ENCODE results near the gene CMSS1. TPM values are rescaled to one million over a fixed set of nuclear protein-coding genes. Genes with fewer than 3 reads are reported as not detected.
A peak's percentile ranks its signal among the peaks of the same experiment; 100 is the strongest.

Gene CMSS1
- total and polyA plus RNA-seq, 8 donors, result 2.7 to 33.3 (median 22.1) TPM

DNA sequence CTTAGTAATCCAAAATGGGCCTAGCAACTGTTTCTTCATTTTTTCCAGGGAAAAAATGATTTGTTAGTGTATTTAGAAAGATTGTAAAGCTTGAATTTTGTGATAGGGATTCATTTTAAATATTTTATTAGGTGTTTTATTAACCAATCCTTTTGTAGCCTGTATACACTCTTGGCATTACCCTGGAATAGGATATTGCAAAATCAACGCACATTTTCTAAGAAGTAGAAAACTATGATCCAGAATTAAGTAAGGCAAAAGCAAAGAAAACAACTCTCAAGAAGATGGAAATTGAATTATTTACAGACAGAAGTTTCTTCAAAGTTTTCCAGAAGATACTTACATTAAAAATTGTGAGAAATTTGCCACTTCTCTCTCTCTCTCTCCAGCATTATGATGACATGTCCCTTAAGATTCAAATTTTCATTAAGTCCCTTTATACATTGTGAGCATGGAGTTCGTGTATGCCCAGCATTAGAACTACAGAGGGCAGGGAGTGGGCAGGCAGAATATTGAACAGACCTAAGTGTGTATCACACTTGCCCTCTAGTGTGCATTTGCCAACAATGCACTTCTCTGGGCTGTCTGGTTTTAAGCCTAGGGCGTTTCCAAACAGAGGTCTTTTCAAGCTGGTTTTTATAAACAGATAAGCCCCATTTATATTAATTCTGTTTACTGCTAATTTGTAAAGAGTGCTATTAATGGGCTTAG is 28.5 kb upstream of the CMSS1 start:
- no peaks in the 10 kb centered on the region for H3K9me3 ChIP-seq
- TF ChIP-seq, protein P1, sequence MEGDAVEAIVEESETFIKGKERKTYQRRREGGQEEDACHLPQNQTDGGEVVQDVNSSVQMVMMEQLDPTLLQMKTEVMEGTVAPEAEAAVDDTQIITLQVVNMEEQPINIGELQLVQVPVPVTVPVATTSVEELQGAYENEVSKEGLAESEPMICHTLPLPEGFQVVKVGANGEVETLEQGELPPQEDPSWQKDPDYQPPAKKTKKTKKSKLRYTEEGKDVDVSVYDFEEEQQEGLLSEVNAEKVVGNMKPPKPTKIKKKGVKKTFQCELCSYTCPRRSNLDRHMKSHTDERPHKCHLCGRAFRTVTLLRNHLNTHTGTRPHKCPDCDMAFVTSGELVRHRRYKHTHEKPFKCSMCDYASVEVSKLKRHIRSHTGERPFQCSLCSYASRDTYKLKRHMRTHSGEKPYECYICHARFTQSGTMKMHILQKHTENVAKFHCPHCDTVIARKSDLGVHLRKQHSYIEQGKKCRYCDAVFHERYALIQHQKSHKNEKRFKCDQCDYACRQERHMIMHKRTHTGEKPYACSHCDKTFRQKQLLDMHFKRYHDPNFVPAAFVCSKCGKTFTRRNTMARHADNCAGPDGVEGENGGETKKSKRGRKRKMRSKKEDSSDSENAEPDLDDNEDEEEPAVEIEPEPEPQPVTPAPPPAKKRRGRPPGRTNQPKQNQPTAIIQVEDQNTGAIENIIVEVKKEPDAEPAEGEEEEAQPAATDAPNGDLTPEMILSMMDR (IDR thresholded peaks at IDR 0.05), result peak in 5 of 7 experiments; percentile 28 to 46 (median 34)
- TF ChIP-seq POLR2A (IDR thresholded peaks at IDR 0.05) (no peak), EP300 (IDR thresholded peaks at IDR 0.05) (no peak)
- no peaks in the 10 kb centered on the region for H3K36me3 ChIP-seq
- no peaks in the 10 kb centered on the region for H3K27me3 ChIP-seq
- H3K4me1 ChIP-seq, result peaks cover 0 to 4% (median 0%) of the 10 kb centered on the region in 4 donors
- intact Hi-C loops (cut with DNase I; ENCODE audit: low total_unique reads), result no loop called here
- no peak overlapping the region for H3K4me3 ChIP-seq
- 16 to 22% (median 20%) methylated on average over 3 of the region's 3 CpGs for WGBS, 5 donors
- H3K27ac ChIP-seq, result no peak overlapping the region
- peak in 1 of 2 donors; percentile 72 for DNase-seq

DNA sequence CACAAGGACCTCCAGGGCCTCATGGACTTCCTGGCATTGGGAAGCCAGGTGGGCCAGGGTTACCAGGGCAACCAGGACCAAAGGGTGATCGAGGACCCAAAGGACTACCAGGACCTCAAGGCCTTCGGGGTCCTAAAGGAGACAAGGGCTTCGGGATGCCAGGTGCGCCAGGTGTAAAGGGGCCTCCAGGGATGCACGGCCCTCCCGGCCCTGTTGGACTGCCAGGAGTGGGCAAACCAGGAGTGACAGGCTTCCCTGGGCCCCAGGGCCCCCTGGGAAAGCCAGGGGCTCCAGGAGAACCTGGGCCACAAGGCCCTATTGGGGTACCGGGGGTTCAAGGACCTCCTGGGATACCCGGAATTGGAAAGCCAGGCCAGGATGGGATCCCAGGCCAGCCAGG is 23.2 kb upstream of the CMSS1 start:
- intact Hi-C loops (cut with DNase I; ENCODE audit: low total_unique reads), result no loop called here
- H3K36me3 ChIP-seq, result no peaks in the 10 kb centered on the region
- H3K9me3 ChIP-seq, result no peaks in the 10 kb centered on the region
- no peak overlapping the region for H3K4me3 ChIP-seq
- no peaks in the 10 kb centered on the region for H3K27me3 ChIP-seq
- H3K4me1 ChIP-seq, result peaks cover 0 to under 1% (median 0%) of the 10 kb centered on the region in 4 donors
- no peak for DNase-seq
- 86 to 96% (median 90%) methylated on average over 7 to 8 of the region's 8 CpGs for WGBS, 5 donors
- no peak overlapping the region for H3K27ac ChIP-seq
- TF ChIP-seq EP300 (IDR thresholded peaks at IDR 0.05), result no peak
- TF ChIP-seq, protein P1 (IDR thresholded peaks at IDR 0.05), result no peak
- TF ChIP-seq POLR2AphosphoS5 (IDR thresholded peaks at IDR 0.05), result no peak
- TF ChIP-seq POLR2A (IDR thresholded peaks at IDR 0.05), result no peak

DNA sequence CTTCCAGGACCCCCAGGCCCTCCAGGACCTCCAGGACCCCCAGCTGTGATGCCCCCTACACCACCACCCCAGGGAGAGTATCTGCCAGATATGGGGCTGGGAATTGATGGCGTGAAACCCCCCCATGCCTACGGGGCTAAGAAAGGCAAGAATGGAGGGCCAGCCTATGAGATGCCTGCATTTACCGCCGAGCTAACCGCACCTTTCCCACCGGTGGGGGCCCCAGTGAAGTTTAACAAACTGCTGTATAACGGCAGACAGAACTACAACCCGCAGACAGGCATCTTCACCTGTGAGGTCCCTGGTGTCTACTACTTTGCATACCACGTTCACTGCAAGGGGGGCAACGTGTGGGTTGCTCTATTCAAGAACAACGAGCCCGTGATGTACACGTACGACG is 22.1 kb upstream of the CMSS1 start:
- Histone ChIP-seq H3K36me3 (no peaks in the 10 kb centered on the region), H3K4me3 (no peak overlapping the region), H3K9me3 (no peaks in the 10 kb centered on the region), H3K27me3 (no peaks in the 10 kb centered on the region), H3K4me1 (no peaks in the 10 kb centered on the region), H3K27ac (no peak overlapping the region)
- DNase-seq, result no peak
- TF ChIP-seq, protein P1 (IDR thresholded peaks at IDR 0.05), result no peak
- TF ChIP-seq EP300 (IDR thresholded peaks at IDR 0.05) (no peak), POLR2A (IDR thresholded peaks at IDR 0.05) (no peak), POLR2AphosphoS5 (IDR thresholded peaks at IDR 0.05) (no peak)
- intact Hi-C loops (cut with DNase I; ENCODE audit: low total_unique reads), result no loop called here
- 86 to 93% (median 92%) methylated on average over 9 to 15 of the region's 15 CpGs for WGBS, 5 donors

DNA sequence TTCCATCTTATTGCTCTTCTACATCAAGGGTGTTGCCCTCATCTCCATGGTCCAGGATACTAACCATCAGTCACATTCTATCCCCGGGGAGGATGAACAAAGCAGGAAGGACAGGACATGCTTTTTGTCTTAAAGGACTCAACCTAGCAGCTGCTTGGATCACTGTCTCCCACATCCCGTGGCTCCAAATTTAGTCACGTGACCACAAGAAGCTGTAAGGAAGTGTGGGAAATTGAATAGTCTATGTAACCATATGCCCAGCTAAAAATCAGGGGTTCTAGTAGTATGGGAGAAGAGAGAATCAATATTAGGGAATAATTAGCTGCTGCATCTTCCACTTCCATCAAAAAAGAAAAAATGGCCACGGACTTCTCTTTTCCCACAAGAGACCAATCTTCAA is 18.2 kb upstream of the CMSS1 start:
- TF ChIP-seq POLR2AphosphoS5 (IDR thresholded peaks at IDR 0.05) (no peak), EP300 (IDR thresholded peaks at IDR 0.05) (no peak), POLR2A (IDR thresholded peaks at IDR 0.05) (no peak)
- TF ChIP-seq, protein P1 (IDR thresholded peaks at IDR 0.05), result no peak
- H3K27ac ChIP-seq, result no peak overlapping the region
- no peaks in the 10 kb centered on the region for H3K4me1 ChIP-seq
- H3K9me3 ChIP-seq, result peaks cover 0 to 2% (median under 1%) of the 10 kb centered on the region in 4 donors
- H3K36me3 ChIP-seq, result no peaks in the 10 kb centered on the region
- whole genome bisulfite sequencing, 5 donors, result 83 to 88% (median 87%) methylated on average over 4 of the region's 4 CpGs
- no peak for DNase-seq
- intact Hi-C loops (cut with DNase I; ENCODE audit: low total_unique reads), result no loop called here
- no peaks in the 10 kb centered on the region for H3K27me3 ChIP-seq
- H3K4me3 ChIP-seq, result no peak overlapping the region
